ENCODE data around the gene PACSIN3. TPM values are rescaled to one million over a fixed set of nuclear protein-coding genes. Genes with fewer than 3 reads are reported as not detected.

The PACSIN3 gene
- total RNA-seq, 1 experiment from 2014 or later: 19.6 TPM

Other genes starting within 250 kb of the PACSIN3 start
- 20.7 and 25.2 TPM in 2 replicates for gene CSTPP1, start 249.7 kb downstream of the PACSIN3 start, total RNA-seq (2014; rRNA removed)
- gene ARFGAP2, start 9.6 kb downstream of the PACSIN3 start, total RNA-seq (2014; rRNA removed): 111 TPM in 2 replicates
- gene DDB2, start 28.5 kb upstream of the PACSIN3 start, total RNA-seq (2014; rRNA removed): 48.8 and 56.8 TPM in 2 replicates
- 65.1 and 76.6 TPM in 2 replicates for gene ACP2, start 62.4 kb upstream of the PACSIN3 start, total RNA-seq (2014; rRNA removed)
- 9.4 and 10.8 TPM in 2 replicates for gene NR1H3, start 71.6 kb upstream of the PACSIN3 start, total RNA-seq (2014; rRNA removed)
- 23.4 and 23.8 TPM in 2 replicates for gene MADD, start 83.7 kb upstream of the PACSIN3 start, total RNA-seq (2014; rRNA removed)
- not detected in 2 replicates for gene MYBPC3, start 166.3 kb upstream of the PACSIN3 start, total RNA-seq (2014; rRNA removed)
- gene SPI1, start 192.1 kb upstream of the PACSIN3 start, total RNA-seq (2014; rRNA removed): not detected in 2 replicates
- 157 and 159 TPM in 2 replicates for gene SLC39A13, start 222.2 kb upstream of the PACSIN3 start, total RNA-seq (2014; rRNA removed)
- 268 and 274 TPM in 2 replicates for gene PSMC3, start 240.0 kb upstream of the PACSIN3 start, total RNA-seq (2014; rRNA removed)

Measured in LHCN-M2 (cell line).